GM12878 (cell line): ENCODE results near the gene LPAR5. TPM values are rescaled to one million over a fixed set of nuclear protein-coding genes. Genes with fewer than 3 reads are reported as not detected.

Experiments
- ATAC-seq: fragments of 200-7000 bp; cut with Tn5 transposase; 3 replicates; pipeline ENCODE4 v1.9.1; 2020; ENCODE audit warnings: mild to moderate bottlenecking, moderate library complexity
- BruUV-seq: library from RNA; stranded (reverse); fragments of 400-500 nt; replicated peaks from 2 replicates; lab custom pipeline; 2021; lab: Mats Ljungman, UMichigan
- CTCF ChIA-PET: fragments of 300-600 bp; sonication (Branson Sonifier 250); formaldehyde crosslinking; extraction: SDS; loops from one replicate; lab custom pipeline; 2021; ENCODE audit warnings: inconsistent platforms; lab: Yijun Ruan, JAX
- POLR2A ChIA-PET: fragments of 350-600 bp; formaldehyde crosslinking; extraction: SDS; loops from one replicate; lab custom pipeline; 2021; ENCODE audit warnings: inconsistent platforms; lab: Charles Lee
- RAD21 ChIA-PET: fragments of 300-600 bp; sonication (Branson Sonifier 250); formaldehyde crosslinking; loops from one replicate; lab custom pipeline; 2023; ENCODE audit warnings: antibody characterized with exemption; ENCODE audit not compliant: unreplicated experiment; lab: Charles Lee
- SMC1A ChIA-PET: fragments of 300-600 bp; sonication (Branson Sonifier 250); formaldehyde crosslinking; loops from one replicate; lab custom pipeline; 2023; ENCODE audit not compliant: unreplicated experiment, uncharacterized antibody; lab: Charles Lee
- DNase-seq: peaks from one replicate; pipeline ENCODE4 v3.0.0-alpha.2; 2011; ENCODE audit warnings: low read depth, low spot score
- FAIRE-seq: peaks from 3 replicates; lab custom pipeline; 2011; peaks lifted over from hg19 to GRCh38; lab: Jason Lieb, UNC
- H2AFZ ChIP-seq: 2 replicates; pipeline ENCODE4 v1.6.0; 2011; ENCODE audit warnings: low read depth, low read length, control low read depth; ENCODE audit not compliant: control insufficient read depth
- H3K27ac ChIP-seq: 2 replicates; pipeline ENCODE4 v1.5.1; 2011; ENCODE audit warnings: control low read depth; ENCODE audit not compliant: control insufficient read depth, insufficient read depth
- H3K27me3 ChIP-seq, 2 experiments: replicated peaks in 1 of 2; 2 replicates each; pipeline versions ENCODE4 v1.6.0 to v1.6.1; 2011; ENCODE audit warnings: low read length in 1 of 2; ENCODE audit not compliant: control insufficient read depth in 2 of 2, insufficient read depth in 2 of 2
- H3K36me3 ChIP-seq, 2 experiments: 2 replicates each; pipeline ENCODE4 v1.5.1; 2011; ENCODE audit warnings: low read length in 1 of 2; ENCODE audit not compliant: control insufficient read depth in 2 of 2, insufficient read depth in 2 of 2
- H3K4me1 ChIP-seq: 2 replicates; pipeline ENCODE4 v1.6.1; 2011; ENCODE audit warnings: mild to moderate bottlenecking, low read length, moderate library complexity, mixed read lengths; ENCODE audit not compliant: control insufficient read depth, insufficient read depth
- H3K4me2 ChIP-seq: 2 replicates; pipeline ENCODE4 v1.6.0; 2011; ENCODE audit warnings: control low read depth; ENCODE audit not compliant: control insufficient read depth, insufficient read depth
- H3K4me3 ChIP-seq: fragments of 200-600 bp; sonication (generic); 2 replicates; pipeline ENCODE4 v1.5.1; 2016
- H3K79me2 ChIP-seq: 2 replicates; pipeline ENCODE4 v1.6.0; 2011; ENCODE audit warnings: low read length; ENCODE audit not compliant: control insufficient read depth, insufficient read depth
- H3K9ac ChIP-seq: 2 replicates; pipeline ENCODE4 v1.8.0; 2011; ENCODE audit warnings: low read length, control low read depth, mixed read lengths; ENCODE audit not compliant: control insufficient read depth, insufficient read depth
- H3K9me3 ChIP-seq: replicated peaks from 3 replicates; pipeline ENCODE4 v1.5.1; 2011; ENCODE audit warnings: mild to moderate bottlenecking, low read length; ENCODE audit not compliant: control insufficient read depth, insufficient read depth
- H4K20me1 ChIP-seq: 2 replicates; pipeline ENCODE4 v1.6.0; 2011; ENCODE audit not compliant: control insufficient read depth, insufficient read depth
- CHD2 ChIP-seq: IDR thresholded peaks from 2 replicates; pipeline ENCODE4 v1.6.1; 2011; ENCODE audit warnings: low read depth, low read length, improper control_type of control experiment, borderline replicate concordance
- CTCF ChIP-seq, 3 experiments: IDR thresholded peaks in 2 of 3; conservative IDR thresholded peaks in 1 of 3; 2 replicates each; pipeline ENCODE4 v1.5.1; 2011; ENCODE audit warnings: low read depth in 3 of 3, low read length in 3 of 3, mild to moderate bottlenecking in 3 of 3, control low read depth in 2 of 3, moderate library complexity in 2 of 3, inconsistent platforms in 1 of 3, mixed read lengths in 1 of 3; ENCODE audit not compliant: control insufficient read depth in 2 of 3, insufficient read depth in 1 of 3; ENCODE audit errors: extremely low read depth in 1 of 3
- HDAC6 ChIP-seq: fragments of 200-600 bp; sonication (generic); IDR thresholded peaks from one replicate; pipeline ENCODE4 v1.8.0; 2017; ENCODE audit warnings: antibody characterized with exemption; ENCODE audit not compliant: unreplicated experiment
- JUNB ChIP-seq: IDR thresholded peaks from 2 replicates; pipeline ENCODE4 v1.6.1; 2016; ENCODE audit warnings: antibody characterized with exemption, mild to moderate bottlenecking
- RAD21 ChIP-seq: IDR thresholded peaks from 2 replicates; pipeline ENCODE4 v1.6.1; 2011; ENCODE audit warnings: mild to moderate bottlenecking, low read depth, low read length, moderate library complexity; ENCODE audit not compliant: insufficient read depth
- REST ChIP-seq: IDR thresholded peaks from 2 replicates; pipeline ENCODE4 v1.6.1; 2012; ENCODE audit warnings: mild to moderate bottlenecking, low read depth, low read length
- SMC3 ChIP-seq: IDR thresholded peaks from 2 replicates; pipeline ENCODE4 v1.6.1; 2011; ENCODE audit warnings: low read length, improper control_type of control experiment, borderline replicate concordance
- TCF12 ChIP-seq: IDR thresholded peaks from 2 replicates; pipeline ENCODE4 v1.6.1; 2011; ENCODE audit warnings: low read depth, mild to moderate bottlenecking, low read length
- TCF7 ChIP-seq: IDR thresholded peaks from 2 replicates; pipeline ENCODE4 v1.6.1; 2014; ENCODE audit warnings: antibody characterized with exemption, borderline replicate concordance
- ZBED1 ChIP-seq: IDR thresholded peaks from 2 replicates; pipeline ENCODE4 v1.6.1; 2016; ENCODE audit warnings: borderline replicate concordance
- ZNF207 ChIP-seq: fragments of 450-650 bp; IDR thresholded peaks from 2 replicates; pipeline ENCODE4 v1.6.1; 2014; ENCODE audit warnings: antibody characterized with exemption, mild to moderate bottlenecking, borderline replicate concordance
- whole genome bisulfite sequencing: methylation state at CpG from one replicate; pipeline ENCODE4 v1.1.6; 2016; ENCODE audit warnings: low lambda C conversion rate; ENCODE audit not compliant: insufficient replicate concordance, insufficient coverage; ENCODE audit errors: missing lambda C conversion rate; 5-methylcytosine and 5-hydroxymethylcytosine counted together
- in situ Hi-C: fragments of 300-500 bp; cut with MboI; formaldehyde crosslinking; loops from 9 replicates; pipeline ENCODE4 v1.14.3; 2018; ENCODE audit warnings: mixed read lengths
- intact Hi-C: fragments of 100-400 bp; cut with micrococcal nuclease; formaldehyde crosslinking; loops from one replicate; pipeline ENCODE4 v1.14.2; 2022; ENCODE audit not compliant: unreplicated experiment
- polyA plus RNA-seq, 11 experiments: library from polyadenylated mRNA; depleted of rRNA in 4 of 11; unstranded in 6 of 11; stranded (reverse) in 5 of 11; fragments of >200 nt; fragmentation: Nextera tagmentation in 4 of 11; fragmentation: Illumina TruSeq in 1 of 11; extraction: Ambion mirVana in 4 of 11; extraction: Trizol in 1 of 11; gene quantifications; 1 replicate in 1 of 11; 2 replicates in 10 of 11; pipeline versions ENCODE4 v1.2.1 to v1.2.3, GENCODE V29; 2011 to 2016; ENCODE audit warnings: inconsistent platforms in 2 of 11, missing spikeins in 2 of 11, low read depth in 1 of 11
- total RNA-seq, 4 experiments: library from RNA; depleted of rRNA in 3 of 4; stranded (reverse); fragments of >200 nt in 3 of 4; fragmentation: Illumina TruSeq in 1 of 4; extraction: Trizol in 1 of 4; gene quantifications; 2 replicates each; pipeline versions ENCODE4 v1.2.1 to v1.2.3, GENCODE V29; 2013 to 2021

The LPAR5 gene
- total and polyA plus RNA-seq, 10 of the 15 experiments (the other 5 are each of a cell fraction or from before 2014, with no cell fraction given): 1.3 to 7.9 (median 5.3) TPM

- TF ChIP-seq REST (no peak), TCF12 (no peak), JUNB (no peak), ZNF207 (no peak), ZBED1 (no peak), HDAC6 (no peak)
These were observed 36.4 kb upstream of the LPAR5 start (continued) for GRCh38 chr12:6672143-6672542.

- RAD21 ChIA-PET: interaction anchor here (1.5 kb wide), 1 partner anchor 21 kb away, joined by 4 read pairs; the partner anchor contains the start of gene ZNF384
- TF ChIP-seq RAD21: peak; percentile 7; the same call in 1 of the 2 replicates
- no peak for TF ChIP-seq TCF7
- peak; percentile 24; the same call in 1 of the 2 replicates for TF ChIP-seq SMC3
- TF ChIP-seq CHD2: no peak
- TF ChIP-seq CTCF (IDR thresholded peaks at IDR 0.05 in 2 of 3, conservative IDR thresholded peaks at IDR 0.05 in 1 of 3; ENCODE audit: control insufficient read depth in 2 of 3, extremely low read depth in 1 of 3, insufficient read depth in 1 of 3, low read depth in 3 of 3, low read length in 3 of 3): peak; percentile 13 to 40 (median 33); a peak in 4 of 6 replicates
- no peak for DNase-seq
- Histone ChIP-seq H3K27me3 (no peaks in the 10 kb centered on the region), H3K9me3 (no peaks in the 10 kb centered on the region), H4K20me1 (no peaks in the 10 kb centered on the region), H3K36me3 (peaks cover 33 to 38% of the 10 kb centered on the region in 2 experiments), H3K9ac (no peak overlapping the region), H3K4me2 (no peak overlapping the region), H3K4me1 (no peaks in the 10 kb centered on the region; the same call in 1 of the 2 replicates), H3K27ac (no peak overlapping the region), H3K4me3 (no peak overlapping the region), H3K79me2 (no peaks in the 10 kb centered on the region), H2AFZ (no peak overlapping the region)
- no peak for ATAC-seq
- WGBS: 97% methylated on average over 8 of the region's 8 CpGs
- SMC1A ChIA-PET: interaction anchor here (0.6 to 2.3 kb wide), 4 partner anchors 17 to 54 kb away, joined by 3 to 9 read pairs (median 3); no protein-coding TSS in a partner anchor
- CTCF ChIA-PET: interaction anchor here (1.2 to 2.5 kb wide), 3 partner anchors 14 to 205 kb away, joined by 3 to 9 read pairs (median 3); partner anchors contain the start of gene SPSB2
- FAIRE-seq: no peak
- intact Hi-C loops: no loop called here
- in situ Hi-C loops: no loop called here
- POLR2A ChIA-PET: interaction anchor here (0.8 to 1.0 kb wide), 2 partner anchors 21 to 181 kb away, joined by 3 read pairs; partner anchors contain the start of gene ZNF384
- no TSS peak for BruUV-seq
These were observed 31.9 kb upstream of the LPAR5 start for GRCh38 chr12:6667559-6668210.
